LNCaP clone FGC (cell line): Measurements from ENCODE around the gene ECHS1.

ENCODE experiments used
- DNase-seq: peaks from one replicate; pipeline ENCODE4 v3.0.0-alpha.2; 2011; ENCODE audit warnings: low read depth
- H3K4me3 ChIP-seq: 2 replicates; pipeline ENCODE4 v1.5.1; 2011; ENCODE audit warnings: mild to moderate bottlenecking, low read depth, low read length, control low read depth
- TF ChIP-seq, protein P1 (sequence below): IDR thresholded peaks from 2 replicates; pipeline ENCODE4 v1.5.1; 2012; ENCODE audit warnings: mild to moderate bottlenecking; ENCODE audit not compliant: control insufficient read depth, insufficient read depth; ENCODE audit errors: extremely low read depth

ECHS1 gene

DNA sequence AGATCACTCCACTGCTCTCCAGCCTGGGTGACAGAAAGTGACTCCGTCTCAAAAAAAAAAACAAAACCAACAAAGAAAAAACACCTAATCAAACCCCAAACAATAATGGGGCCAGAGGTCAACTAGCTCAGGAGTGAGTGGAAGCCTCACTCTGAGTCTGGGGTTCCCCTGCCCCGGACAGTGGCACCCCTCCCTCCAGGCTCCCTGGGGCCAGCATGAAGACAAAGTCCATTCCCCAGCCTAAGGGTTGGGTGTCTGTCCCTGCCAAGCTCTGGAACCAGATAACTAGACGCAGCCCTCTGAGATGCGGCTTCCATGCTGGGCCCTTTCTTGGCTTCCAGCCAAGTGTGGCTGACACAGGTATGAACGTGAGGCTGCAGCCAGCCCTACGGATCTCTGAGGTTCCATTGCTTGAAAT lies 13.6 kb downstream of the ECHS1 start:
- TF ChIP-seq, protein P1, sequence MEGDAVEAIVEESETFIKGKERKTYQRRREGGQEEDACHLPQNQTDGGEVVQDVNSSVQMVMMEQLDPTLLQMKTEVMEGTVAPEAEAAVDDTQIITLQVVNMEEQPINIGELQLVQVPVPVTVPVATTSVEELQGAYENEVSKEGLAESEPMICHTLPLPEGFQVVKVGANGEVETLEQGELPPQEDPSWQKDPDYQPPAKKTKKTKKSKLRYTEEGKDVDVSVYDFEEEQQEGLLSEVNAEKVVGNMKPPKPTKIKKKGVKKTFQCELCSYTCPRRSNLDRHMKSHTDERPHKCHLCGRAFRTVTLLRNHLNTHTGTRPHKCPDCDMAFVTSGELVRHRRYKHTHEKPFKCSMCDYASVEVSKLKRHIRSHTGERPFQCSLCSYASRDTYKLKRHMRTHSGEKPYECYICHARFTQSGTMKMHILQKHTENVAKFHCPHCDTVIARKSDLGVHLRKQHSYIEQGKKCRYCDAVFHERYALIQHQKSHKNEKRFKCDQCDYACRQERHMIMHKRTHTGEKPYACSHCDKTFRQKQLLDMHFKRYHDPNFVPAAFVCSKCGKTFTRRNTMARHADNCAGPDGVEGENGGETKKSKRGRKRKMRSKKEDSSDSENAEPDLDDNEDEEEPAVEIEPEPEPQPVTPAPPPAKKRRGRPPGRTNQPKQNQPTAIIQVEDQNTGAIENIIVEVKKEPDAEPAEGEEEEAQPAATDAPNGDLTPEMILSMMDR, result no peak
- H3K4me3 ChIP-seq, result no peak overlapping the region
- DNase-seq, result no peak

DNA sequence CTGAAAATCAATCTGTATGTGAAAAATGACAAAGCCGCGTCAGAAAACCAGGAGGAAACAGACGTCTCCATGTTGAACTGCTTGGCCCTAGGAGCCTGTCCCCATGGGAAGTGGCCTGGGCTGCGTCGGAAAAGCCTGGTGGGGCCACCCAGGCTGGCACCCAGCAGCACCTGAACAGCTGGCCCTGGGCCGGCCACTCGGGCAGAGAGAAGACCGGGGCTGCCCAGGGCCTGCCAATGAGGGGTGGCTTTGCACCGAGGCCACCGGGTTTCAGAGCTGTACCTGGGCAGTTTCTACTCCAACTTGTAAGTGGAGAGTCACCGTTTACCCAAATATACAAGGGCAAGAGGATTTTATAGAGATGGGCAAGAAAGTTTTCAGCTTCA lies 14.2 kb downstream of the ECHS1 start:
- no peak overlapping the region for H3K4me3 ChIP-seq
- TF ChIP-seq, protein P1, result no peak
- DNase-seq, result no peak

DNA sequence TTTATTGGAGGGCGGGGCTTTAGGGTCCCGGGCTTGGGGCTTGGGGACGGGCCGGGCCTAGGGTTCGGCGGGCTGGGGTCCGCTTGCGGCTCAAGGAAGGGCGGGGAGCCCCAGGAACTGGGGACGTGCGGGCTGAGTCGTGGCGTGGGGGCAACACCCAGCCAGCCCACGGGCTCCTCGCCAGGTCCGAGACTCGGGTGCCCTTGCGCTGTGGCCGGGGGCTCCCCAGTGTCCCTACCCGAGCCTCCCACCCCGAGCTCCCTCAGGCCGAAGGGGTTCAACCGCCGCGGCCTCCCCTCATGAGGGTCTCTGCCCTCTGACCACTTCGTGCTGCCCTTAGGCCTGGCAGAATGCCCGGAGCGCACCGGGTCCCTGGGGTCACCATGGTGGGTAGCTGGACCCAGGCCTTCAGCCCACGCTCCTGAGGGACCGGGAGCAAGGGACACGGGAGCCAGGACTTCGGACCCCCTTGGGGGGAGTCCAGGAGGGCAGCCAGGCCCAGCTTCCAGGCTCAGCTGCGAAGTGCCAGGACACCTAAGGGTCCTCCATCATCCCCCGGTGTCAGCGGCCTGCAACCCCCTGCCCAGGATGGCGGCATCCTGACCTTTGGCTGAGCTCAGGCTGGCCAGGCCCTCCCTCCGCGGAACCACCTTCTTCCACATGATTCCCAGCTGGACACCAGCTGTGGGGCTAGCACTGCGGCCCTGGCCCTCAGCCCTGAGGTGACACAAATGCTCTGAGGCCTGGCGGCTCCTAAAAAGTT lies 14.8 kb downstream of the ECHS1 start:
- no peak overlapping the region for H3K4me3 ChIP-seq
- TF ChIP-seq, protein P1, result no peak
- DNase-seq, result no peak

DNA sequence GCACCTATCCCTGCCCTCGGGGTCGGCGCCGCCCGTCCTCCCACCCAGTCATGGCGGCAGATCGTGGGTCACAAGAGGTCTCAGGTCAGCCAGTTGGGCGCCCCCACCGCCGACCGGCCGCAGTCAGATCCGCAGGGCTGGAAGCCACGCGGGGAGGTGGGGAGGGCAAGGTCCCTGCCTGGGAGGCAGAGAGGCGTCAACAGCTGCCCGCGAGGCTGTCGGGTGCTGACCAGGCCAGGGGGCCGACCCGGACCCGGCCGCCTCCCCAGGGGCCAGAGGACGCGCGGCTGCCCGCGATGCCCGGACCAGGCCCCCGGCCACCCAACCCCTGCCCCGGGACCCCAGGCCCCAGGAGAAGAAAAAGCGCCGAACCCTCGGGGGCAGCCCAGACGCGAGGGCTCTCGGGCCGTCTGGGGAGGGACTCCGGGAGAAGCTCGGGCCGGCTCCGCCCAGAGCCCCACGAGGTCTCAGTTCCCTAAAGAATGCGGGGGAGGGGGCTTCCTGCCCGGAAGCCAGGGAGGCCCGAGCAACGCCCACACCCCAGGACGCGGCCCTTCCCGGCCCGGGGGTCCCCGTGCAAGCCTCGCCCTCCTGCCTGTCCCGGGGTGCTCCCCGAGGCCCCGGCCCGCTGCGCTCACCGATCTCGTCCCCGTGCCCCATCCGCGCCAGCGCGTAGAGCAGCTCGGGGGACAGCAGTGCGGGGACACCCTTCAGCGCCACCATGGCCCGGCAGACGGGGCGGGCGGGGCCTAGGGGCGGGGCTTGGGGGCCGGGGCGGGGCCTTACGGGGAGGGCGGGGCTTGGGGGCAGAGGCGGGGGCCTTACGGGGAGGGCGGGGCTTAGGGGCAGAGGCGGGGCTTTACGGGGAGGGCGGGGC lies 15.6 kb downstream of the ECHS1 start, which contains the start of gene FUOM:
FUOM (minus strand) TSS at position 735 of the 877 bp plus-strand sequence; CDS start at position 723, 12 bp downstream.
- TF ChIP-seq, protein P1, result no peak
- no peak for DNase-seq
- H3K4me3 ChIP-seq, result peak within 1 kb of the TSS; percentile 66

DNA sequence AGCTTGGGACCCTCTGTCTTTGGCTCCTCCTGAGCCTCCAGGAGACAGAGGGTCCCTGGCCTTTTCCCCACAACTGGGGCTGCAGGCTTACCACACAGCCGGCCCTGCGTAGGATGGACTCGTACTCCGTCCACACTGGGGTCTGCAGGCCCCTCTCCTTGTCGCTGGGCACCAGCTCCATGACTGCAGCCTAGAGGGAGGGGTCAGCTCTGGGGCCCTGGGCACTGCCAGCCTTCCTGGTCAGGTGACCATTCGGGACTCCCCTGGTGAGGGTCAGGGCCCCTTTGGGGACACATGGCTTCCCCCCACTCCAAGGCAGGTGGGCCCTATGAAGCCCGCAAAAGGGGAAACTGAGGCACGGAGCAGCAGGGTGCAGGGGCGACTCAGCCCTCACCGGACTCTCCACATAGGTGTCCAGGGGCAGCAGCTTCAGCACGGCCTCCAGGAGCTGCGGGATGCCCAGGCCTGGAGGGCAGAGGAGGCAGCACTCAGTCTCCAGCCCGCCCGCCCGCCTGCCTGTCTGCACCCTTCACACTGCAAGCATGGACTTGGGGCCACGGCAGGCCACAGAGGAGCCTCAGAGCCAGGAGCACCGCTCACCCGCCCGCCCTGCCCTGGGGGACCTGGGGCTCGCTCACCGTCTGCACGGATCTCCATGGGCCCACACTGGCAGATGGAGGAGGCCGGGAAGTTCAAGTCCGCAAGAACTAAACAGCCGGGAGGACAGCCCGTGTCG lies 16.4 kb downstream of the ECHS1 start:
- peak overlapping the region; percentile 66 for H3K4me3 ChIP-seq
- TF ChIP-seq, protein P1, result no peak
- no peak for DNase-seq

DNA sequence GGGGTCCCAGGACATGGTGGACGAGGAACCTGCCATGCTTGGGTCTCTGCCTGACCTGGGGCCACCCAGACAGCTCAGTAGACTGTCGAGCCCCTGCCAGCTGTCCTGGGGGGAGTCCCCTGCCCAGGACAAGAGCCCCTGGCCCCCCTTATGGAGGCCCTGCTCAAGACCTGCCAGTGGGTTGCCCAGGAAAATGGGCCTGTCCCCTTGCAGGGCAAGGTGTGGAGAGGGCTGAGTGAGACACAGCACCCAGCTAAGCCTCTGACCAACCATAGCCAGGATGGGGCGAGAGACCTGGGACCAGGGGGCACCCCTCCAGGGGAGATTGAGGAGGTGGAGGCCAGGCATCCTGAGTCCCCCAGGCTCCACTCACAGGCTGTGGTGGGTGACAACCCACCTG lies 17.2 kb downstream of the ECHS1 start:
- no peak for DNase-seq
- H3K4me3 ChIP-seq, result no peak overlapping the region
- TF ChIP-seq, protein P1, result no peak
